ENCODE measurements around the gene PLCL1. TPM values are rescaled to one million over a fixed set of nuclear protein-coding genes. Genes with fewer than 3 reads are reported as not detected.

PLCL1 gene
- total and polyA plus RNA-seq, 10 of the 15 experiments (the other 5 are each of a cell fraction or from before 2014, with no cell fraction given) = 0.03 to 1.5 (median 0.22) TPM

GRCh38 chr2:198102120-198102519, 297.7 kb downstream of the PLCL1 start:
- no peak overlapping the region for H3K4me2 ChIP-seq (ENCODE audit: control insufficient read depth, insufficient read depth)
- H4K20me1 ChIP-seq (ENCODE audit: control insufficient read depth, insufficient read depth) = no peaks in the 10 kb centered on the region
- no peak for TF ChIP-seq ZBTB33 (IDR thresholded peaks at IDR 0.05)
- peak; percentile 20 for TF ChIP-seq MEF2B (IDR thresholded peaks at IDR 0.05; ENCODE audit: partially characterized antibody, poor library complexity, severe bottlenecking)
- peak; percentile 69 to 79; a peak in 3 of 4 replicates for TF ChIP-seq BHLHE40 (IDR thresholded peaks at IDR 0.05; ENCODE audit: borderline replicate concordance in 1 of 2, low read depth in 2 of 2, low read length in 1 of 2)
- no peak for TF ChIP-seq PAX8 (IDR thresholded peaks at IDR 0.05)
- no peaks in the 10 kb centered on the region for H3K9me3 ChIP-seq (replicated peaks; ENCODE audit: control insufficient read depth, insufficient read depth, low read length)
- ChIA-PET CTCF (interaction anchor here (1.0 to 3.0 kb wide), 4 partner anchors 8 to 289 kb away, joined by 3 to 8 read pairs (median 4); no protein-coding TSS in a partner anchor), RAD21 (ENCODE audit: unreplicated experiment) (interaction anchor here (0.6 to 1.7 kb wide), 6 partner anchors 12 to 1387 kb away, joined by 3 to 6 read pairs (median 3); no protein-coding TSS in a partner anchor), SMC1A (ENCODE audit: uncharacterized antibody, unreplicated experiment) (interaction anchor here (0.8 to 1.9 kb wide), 9 partner anchors 10 to 296 kb away, joined by 3 to 6 read pairs (median 3); no protein-coding TSS in a partner anchor), POLR2A (no interaction called here)
- in situ Hi-C loops (cut with MboI) = no loop called here
- no peaks in the 10 kb centered on the region for H3K27me3 ChIP-seq (replicated peaks in 1 of 2; ENCODE audit: control insufficient read depth in 2 of 2, insufficient read depth in 2 of 2, low read length in 1 of 2)
- no peak overlapping the region for H3K4me3 ChIP-seq
- intact Hi-C loops (cut with micrococcal nuclease; ENCODE audit: unreplicated experiment) = no loop called here
- no peak for DNase-seq (ENCODE audit: low read depth, low spot score)
- H2AFZ ChIP-seq (ENCODE audit: control insufficient read depth, low read depth, low read length) = no peak overlapping the region
- no peak for FAIRE-seq
- no peaks in the 10 kb centered on the region for H3K79me2 ChIP-seq (ENCODE audit: control insufficient read depth, insufficient read depth, low read length)
- peaks cover under 1% of the 10 kb centered on the region; the same call in 1 of the 2 replicates for H3K4me1 ChIP-seq (ENCODE audit: control insufficient read depth, insufficient read depth, low read length)
- H3K27ac ChIP-seq (ENCODE audit: control insufficient read depth, insufficient read depth) = no peak overlapping the region
- ATAC-seq = peak; percentile 34
- BruUV-seq (replicated peaks) = no TSS peak
- 10% methylated on average over 3 of the region's 3 CpGs for WGBS (ENCODE audit: insufficient coverage, insufficient replicate concordance, low lambda C conversion rate, missing lambda C conversion rate)
- no peak overlapping the region for H3K9ac ChIP-seq (ENCODE audit: control insufficient read depth, insufficient read depth, low read length)
- no peaks in the 10 kb centered on the region for H3K36me3 ChIP-seq (ENCODE audit: control insufficient read depth in 2 of 2, insufficient read depth in 2 of 2, low read length in 1 of 2)
